GM21528 (cell line): ENCODE data around the gene TDRD7.

Source experiments
- ATAC-seq: cut with Tn5 transposase; IDR thresholded peaks from one replicate; pipeline ENCODE4 v1.9.1; 2021; ENCODE audit warnings: mild to moderate bottlenecking, moderate library complexity; ENCODE audit not compliant: unreplicated experiment, low FRiP score

TDRD7 gene

DNA sequence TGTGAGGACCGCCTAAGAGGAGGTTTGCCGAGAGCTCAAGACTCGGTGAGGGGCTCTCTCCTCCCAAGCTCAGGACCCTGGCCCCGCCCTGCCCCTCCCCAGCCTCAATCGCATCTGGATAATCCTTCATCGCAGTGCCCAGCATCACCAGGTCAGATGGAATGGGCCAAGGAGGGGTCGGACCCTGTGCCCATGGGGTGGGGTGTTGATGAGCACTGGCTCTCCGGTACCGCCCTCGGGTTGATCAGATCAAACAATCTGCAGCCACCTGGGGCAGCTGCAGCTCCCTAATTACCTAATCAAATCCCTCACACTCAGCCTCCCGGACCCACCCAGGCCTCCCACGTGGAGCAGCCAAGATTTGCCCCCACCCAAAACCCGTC, 24.4 kb upstream of the TDRD7 start:
- no peak for ATAC-seq

DNA sequence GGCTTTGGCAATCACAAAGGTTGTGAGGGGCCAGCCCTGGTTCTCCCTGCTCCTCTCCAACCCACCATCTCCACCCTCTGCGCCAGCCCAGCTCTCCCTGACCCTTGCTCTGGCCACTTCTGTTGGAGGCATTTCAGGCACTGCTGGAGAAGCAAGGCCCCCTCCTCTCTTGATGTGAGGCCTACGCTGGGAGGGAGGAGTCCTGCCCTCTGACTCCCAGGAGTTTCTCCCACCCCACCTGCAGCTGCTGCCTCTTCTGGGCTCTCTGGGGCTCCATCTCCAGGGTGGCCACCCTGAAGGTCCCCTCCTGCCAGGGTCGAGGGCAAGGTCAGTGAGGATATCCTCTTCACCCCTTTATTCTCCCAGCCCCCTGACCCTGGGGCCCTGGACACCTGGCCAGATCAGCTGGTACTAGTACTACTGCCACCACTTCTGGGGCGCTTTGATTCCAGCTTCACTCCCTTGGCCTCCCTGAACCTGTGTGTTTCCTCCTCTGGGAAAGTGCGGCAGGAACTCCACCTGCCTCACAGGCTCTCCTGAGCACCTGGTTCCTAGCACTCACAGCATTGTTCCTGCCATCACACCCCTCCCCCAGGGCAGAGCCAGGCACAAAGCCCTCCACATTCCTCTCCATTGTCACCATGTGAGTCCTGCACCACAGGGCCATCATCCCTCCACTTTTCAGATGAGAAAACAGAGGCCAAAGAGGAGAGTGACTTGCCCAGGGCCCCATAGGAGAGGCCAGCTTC, 23.8 kb upstream of the TDRD7 start:
- no peak for ATAC-seq

DNA sequence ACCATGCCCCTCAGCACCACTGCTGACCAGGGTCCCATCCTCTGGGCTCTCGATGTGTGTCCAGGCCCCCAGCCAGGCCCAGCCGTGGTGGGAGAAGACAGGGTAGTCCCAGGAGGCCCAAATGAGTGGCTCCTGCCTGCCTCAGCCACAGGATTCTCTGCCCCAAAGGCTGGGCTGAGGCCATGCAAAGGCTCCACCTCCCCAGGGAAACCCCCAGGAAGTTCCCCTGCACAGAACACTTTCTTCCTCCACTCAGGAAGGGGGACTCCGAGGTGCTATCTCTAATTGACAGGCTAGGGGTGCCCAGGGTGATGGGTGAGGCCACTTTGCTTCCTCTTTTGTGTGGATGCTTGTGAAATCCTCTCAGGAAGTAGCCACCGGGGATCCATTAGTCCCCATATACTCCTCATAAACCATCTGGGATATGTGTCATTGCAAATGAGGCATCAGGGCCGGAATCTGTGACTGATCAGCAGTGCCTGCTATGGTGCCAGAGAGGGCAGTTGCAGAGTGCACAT, 23.1 kb upstream of the TDRD7 start:
- peak; percentile 61 for ATAC-seq

DNA sequence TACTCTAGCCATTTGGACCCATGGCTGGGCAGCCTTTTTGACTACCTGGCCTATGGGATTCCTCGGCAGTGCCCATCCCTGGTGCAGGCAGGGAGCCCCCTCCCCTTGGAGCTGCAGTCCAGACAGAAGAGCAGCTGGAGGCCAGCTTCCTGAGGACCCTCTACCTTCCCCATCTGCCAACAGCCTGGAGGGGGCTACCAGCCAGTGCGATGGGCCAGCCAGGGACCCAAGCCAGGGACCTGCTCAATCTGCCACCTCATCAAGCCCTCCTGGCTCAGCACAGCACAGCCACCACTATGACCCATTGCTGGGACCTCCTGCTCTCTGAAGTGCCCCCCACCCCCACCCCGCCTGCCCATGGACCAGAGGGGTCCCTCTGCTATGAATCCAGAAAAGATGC, 22.6 kb upstream of the TDRD7 start:
- ATAC-seq, result no peak

DNA sequence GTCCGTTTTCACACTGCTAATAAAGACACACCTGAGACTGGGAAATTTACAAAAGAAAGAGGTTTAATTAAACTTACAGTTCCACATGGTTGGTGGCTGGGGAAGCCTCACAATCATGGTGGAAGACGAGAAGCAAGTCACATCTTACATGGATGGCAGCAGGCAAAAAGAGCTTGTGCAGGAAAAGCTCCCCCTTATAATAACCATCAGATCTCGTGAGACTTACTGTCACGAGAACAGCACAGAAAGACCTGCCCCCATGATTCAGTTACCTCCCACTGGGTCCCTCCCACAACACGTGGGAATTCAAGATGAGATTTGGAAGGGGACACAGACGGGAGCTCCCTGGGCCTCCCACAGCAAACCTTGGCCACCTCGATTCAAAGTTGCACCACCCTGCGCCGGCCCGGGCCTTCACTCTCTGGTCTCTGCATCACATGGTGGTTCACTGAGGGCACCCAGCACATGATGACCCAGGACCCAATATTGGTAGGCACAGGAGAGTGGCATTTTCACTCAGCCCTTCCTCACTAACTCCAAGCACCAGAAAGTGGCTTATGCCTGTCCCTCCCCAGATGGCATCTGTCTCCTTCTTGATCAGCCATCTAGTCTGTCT, 21.0 kb upstream of the TDRD7 start:
- ATAC-seq, result no peak

DNA sequence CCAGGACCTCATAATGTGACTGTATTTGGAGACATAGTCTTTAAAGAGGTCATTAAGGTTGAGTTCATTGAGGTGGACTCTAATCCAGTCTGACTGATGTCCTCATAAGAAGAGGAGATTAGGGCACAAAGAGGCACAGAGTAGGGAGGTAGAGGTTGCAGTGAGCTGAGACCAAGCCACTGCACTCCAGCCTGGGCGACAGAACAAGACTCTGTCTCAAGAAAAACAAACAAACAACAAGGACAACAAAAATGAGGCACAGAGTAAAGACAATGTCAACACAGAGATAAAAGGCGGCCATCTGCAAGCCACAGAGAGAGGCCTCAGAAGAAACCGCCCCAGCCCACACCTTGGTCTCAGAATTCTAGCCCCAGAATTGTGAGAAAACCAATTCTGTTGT, 17.0 kb upstream of the TDRD7 start:
- ATAC-seq, result no peak

DNA sequence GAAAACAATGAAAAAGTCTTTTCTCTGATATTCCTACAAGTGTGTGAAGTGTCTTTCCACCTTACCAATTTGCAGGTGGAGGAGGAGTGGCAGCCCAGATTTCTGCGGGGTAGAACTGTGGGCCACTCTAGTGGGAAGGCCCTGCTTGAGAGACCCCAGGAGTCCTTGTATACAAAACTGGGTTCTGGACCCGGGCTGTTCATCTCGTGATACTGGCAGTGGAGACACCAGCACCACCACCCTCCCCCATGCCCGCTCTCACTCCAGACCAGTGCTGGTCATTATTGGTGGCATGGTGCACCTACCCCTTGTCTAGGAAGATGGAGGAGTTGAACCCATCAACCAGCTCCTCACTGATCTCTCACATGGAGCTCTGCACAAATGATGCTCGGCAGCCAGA, 16.2 kb upstream of the TDRD7 start:
- ATAC-seq, result no peak

DNA sequence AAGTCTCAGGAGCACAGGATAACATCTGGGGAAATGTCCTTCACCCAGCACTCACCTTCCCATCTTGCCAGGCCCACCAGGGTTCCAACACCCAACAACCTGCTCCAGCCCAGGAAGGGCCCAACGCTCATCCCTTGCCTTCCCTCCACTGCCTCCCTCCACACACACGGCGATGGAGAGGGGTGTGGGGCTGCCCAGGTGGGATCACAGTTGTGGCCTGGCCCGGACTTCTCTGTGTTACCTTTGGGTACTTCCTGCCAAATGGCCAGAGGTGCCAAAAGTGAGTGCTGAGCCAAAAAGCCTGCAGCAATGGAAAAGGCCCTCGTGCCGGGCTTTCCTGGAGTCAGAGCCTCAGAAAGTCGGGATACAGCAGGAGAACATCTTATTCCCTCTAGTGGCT, 15.6 kb upstream of the TDRD7 start:
- ATAC-seq, result no peak

DNA sequence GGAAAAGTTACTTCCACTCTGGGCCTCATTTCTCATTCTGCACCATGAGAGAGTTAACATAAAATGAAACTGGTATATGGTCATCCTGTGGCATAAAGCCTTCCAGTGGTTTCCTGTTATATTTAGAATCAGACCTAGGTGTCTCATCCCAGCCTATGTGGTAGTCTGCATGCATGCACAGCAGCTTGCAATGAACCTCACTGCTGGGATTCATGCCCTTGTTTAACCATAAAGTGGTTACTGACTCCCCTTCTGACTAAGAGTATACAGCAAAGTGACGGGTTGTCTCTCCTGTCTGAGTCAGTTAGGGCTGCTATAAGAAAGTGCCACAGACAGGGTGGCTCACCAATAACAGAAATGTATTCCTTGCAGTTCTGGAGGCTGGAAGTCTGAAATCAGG, 14.7 kb upstream of the TDRD7 start:
- no peak for ATAC-seq

DNA sequence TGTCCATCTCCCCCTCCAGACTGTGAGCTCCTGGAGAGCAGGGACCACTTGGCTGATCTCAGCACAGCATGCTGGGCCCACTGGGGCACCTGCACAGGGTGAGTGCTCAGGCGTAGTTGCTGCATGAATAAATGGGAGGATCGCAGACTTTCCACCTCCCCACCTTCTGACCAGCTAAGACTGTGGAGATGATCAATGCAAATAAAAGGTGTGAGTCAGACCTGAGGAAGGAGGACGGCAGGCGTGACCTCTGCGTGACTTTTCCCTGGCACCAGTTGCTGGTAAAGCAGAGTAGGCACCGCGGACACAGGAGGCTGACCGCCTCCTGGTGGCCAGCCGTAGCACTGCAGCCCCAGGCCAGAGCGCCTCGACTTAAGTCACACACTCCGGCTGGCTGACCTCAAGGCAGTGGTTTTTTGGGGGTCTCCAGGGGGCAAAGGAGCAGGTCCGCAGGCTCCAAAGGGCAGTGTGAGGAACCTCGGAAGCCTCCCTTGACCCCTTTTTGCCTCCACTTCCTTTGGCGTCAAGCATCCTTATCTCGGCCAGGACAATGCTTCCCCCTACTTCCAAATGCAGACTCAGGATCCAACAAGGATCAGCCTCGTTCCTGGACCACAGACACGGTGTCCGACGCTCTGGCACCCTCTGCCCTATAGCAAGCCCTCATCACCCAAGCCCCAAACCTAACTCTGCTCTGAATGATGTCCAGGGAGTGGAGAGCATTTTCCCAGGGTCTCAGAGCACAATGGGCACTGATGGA, 12.7 kb upstream of the TDRD7 start:
- no peak for ATAC-seq

DNA sequence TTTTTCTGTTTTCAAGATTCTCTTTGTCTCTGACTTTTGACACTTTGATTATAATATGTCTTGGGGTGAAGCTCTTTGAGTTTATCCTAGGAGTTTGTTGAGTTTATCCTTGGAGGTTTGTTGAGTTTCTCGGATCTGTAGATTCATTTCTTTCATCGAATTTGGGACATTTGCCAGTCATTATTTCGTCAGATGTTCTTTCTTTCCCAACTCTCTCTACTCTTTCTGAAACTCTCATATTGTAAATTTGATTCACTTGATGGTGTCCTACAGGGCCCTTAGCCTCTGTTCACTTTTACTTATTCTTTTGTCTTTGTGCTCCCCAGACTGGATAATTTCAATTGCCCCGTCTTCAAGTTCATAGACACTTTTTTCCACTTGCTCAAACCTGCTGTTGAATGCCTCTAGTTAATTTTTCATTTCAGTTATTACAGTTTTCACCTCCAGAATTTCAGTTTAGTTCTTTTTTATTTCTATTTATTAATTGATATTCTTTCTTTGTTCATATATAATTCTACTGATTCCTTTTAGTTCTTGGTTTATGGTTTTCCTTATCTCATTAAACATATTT, 8.1 kb upstream of the TDRD7 start:
- ATAC-seq, result no peak

DNA sequence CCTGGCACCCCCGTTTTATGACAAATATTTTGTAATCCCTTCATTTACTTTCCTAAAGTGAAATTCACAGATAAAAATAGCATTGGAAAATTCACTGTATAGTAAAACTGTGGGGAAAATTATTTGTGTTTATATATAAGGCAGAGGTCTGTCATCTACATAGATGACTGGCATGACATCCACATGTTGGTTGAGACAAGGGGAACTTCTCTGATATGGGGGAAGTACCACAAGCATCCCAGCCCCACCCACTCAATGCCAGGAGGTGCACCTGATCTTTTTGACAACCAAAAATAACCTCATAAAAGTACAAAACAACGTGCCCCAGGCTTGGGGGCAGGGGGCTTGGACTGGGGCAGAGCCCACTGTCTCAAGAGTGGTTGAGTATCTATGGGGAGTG, 6.3 kb upstream of the TDRD7 start:
- no peak for ATAC-seq

DNA sequence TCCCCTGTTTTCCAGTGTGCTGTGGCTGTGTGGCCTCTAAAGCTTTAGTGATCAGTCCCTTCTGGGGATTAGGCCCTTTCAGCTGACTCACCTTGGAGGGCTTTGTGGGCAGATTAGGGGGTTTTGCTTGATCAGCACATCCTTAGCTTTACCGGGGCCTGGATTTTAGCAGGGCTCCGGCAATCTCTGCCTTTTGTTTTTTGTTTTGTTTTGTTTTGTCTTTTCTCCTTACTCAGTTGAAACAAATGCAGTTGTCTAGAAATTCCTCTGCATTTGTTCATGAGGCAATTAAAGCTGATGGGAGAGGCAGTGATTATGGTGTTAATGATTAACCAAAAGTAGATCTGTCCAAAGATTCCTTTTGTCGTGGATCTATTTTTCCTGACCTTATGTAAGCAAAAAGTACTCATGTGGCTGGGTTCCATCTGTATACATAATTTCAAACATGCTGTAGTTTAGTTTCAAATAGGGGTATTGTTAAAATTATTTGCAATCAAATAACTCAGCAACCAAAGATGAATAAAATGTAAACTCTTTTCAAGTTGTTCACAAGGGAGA, 5.2 kb upstream of the TDRD7 start:
- no peak for ATAC-seq

DNA sequence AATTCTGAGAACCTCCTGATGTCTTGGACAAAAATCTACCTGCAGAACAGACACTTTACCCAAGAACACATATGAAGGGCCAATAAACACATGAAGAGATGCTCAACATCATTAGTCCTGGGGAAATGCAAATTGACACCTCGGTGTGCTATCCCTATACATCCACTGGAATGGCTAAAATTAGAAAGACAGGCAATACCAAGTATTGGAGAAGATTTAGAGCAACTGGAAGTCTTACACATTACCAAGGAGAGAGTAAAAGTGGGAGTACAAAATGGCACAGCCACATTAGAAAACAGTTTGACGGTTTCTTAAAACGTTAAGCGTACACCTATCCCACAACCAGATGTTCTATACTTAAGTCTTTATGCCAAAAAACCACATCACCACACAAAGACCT, 3.3 kb upstream of the TDRD7 start:
- ATAC-seq, result no peak

DNA sequence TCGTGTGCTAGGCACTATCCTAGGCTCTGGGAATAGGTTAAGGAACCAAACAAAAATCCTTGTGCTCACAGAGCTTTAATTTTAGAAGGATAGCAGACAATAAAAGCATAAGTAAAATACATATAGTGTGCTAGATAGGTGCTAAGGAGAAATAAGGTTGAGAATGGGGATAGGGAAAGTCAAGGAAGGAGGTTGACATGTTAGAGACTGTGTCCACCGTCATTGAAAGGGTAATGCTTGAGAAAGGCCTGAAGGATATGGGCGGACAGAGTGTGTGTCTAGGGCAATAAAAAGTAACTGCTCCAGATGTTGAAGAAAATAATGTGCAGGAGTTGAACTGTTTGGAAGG, 482 bp upstream of the TDRD7 start:
- ATAC-seq, result peak; percentile 19

DNA sequence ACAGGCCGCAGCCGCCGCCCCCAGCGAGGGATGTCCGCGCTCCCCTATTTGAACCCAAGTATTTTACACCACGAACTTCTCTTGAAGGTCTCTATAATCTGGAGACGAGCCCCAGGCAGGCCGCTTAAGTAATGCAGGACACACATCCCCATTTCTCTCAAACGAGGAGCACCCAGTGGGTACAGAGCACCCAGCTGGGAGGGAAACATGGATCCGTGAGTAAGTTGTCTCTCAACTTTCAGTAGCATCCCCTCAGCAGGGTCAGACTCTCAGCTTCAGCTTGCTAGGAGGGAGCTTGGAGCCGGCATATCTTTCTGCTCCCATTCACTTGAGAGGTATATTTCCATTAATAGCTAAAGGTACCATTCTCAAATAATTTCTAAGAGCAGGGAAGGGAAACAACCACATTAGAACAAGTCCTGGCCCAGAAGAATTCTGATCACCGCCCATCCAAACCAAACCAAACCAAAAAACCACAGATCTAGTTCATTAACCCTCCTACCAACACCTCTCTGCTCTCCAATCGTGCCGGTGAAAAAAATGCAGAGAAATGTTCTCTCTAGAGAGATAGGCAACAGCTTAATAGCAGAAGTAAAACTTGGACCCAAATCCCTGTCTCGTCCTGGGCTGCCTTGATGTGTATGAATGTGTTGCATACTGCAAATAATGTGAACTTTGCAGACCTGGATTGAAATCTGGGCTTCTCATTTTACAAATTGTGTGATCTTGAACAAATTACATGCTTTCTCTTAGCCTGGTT, 910 bp downstream of the TDRD7 start:
- ATAC-seq, result peak; percentile 20

DNA sequence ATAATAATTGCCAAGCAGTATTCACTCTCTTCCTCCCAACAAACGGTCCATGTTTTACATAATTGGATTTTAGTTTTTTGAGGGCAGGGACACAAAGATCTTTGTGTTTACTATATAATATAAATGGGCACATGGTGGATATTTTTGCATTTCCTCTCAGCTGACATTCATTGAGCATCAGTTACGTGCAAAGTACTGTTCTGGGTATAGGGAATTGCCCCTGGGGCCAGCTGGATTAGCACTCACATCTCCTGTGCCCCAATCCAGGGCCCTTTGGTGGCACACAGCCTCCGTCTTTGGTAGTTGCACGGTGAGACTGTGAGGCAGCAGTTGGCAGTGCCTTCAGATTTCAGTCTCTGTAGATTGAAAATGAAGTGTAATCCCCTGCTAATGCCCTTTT, 1.6 kb downstream of the TDRD7 start:
- ATAC-seq, result no peak

DNA sequence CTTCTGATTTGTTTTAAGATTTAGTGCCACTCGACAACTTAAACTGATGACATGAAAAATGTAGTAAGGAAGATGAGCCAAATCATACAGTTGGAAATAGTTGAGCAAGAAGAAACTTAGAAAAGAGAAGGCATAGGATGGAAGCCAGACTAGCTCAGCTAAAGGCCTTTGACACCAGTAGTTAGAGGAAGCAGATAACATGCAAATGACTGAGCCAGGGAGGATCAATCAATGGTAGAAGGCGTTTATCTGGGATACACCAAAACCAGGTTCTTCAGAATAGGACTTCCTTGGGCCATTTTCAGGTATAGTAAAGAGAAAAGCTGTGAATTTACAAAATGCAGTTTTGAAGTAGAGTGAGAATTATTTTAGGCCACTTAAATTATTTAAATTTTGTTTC, 3.2 kb downstream of the TDRD7 start:
- ATAC-seq, result no peak

DNA sequence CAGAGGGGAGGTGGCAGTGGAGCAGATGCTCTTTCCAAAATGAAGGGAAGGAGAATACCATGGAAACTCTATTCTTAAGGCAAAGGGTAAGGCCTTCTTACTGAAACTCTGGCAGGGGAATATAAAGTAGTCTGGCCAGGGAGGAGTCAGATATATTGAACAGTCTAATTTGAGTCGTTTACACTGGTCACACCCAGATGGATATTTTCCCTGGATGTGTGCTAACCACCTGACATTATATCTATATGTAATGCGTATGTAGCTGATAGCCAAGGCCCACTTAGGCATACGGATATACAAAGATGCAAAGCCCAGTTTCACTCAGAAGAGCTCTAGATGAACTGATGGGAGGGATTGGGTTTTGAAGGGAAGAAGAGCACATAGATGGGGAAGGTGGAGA, 7.0 kb downstream of the TDRD7 start:
- no peak for ATAC-seq

DNA sequence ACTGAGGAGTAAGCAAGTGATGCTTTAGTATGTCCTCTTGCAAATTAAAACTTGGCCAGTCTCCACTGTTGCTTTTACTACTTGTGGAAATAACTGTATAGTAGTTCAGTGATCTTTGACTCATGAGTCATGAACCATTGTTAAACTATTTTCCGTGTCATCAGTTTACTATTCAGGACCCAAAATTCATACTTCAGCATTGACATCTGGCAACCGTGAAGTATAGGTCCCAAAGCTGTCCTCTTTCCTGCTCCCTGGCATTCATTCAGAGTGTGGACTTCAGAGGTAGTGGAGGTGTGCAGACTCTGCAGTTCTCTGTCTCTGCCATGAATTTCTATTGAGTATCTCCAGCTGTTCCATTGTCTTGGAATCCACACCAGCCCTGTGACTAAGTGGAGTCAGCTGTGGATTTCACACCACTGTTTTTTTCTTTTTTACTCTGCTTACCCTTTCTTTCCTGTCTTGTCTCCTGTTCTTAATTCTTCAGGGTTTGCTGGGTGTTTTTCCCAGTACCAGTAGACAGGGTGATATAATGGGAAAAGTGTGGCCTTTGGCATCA, 7.5 kb downstream of the TDRD7 start:
- no peak for ATAC-seq
